HG03354 (cell line): ENCODE measurements around the gene PTPRU.
"Not testable (repeated sequence)": the region's sequence is repeated elsewhere in the genome, so short reads cannot be mapped to it uniquely, and the experiment has no call there.

Source experiments
- ATAC-seq: cut with Tn5 transposase; IDR thresholded peaks from one replicate; pipeline ENCODE4 v1.9.1; 2021; ENCODE audit warnings: mild to moderate bottlenecking; ENCODE audit not compliant: unreplicated experiment, poor library complexity, severe bottlenecking

The PTPRU gene

GRCh38 chr1:29309621-29310020, 73.3 kb downstream of the PTPRU start:
- ATAC-seq, result no peak

GRCh38 chr1:29310616-29311180, 74.4 kb downstream of the PTPRU start:
- ATAC-seq, result no peak

GRCh38 chr1:29311352-29312030, 75.2 kb downstream of the PTPRU start:
- no peak for ATAC-seq

GRCh38 chr1:29312469-29313461, 76.4 kb downstream of the PTPRU start:
- no peak for ATAC-seq

GRCh38 chr1:29314685-29315084, 78.4 kb downstream of the PTPRU start:
- not testable (repeated sequence) for ATAC-seq

- no peak for ATAC-seq
Observed at GRCh38 chr1:29315262-29315661, 78.9 kb downstream of the PTPRU start.

- ATAC-seq, result no peak
Observed at GRCh38 chr1:29315876-29316275, 79.6 kb downstream of the PTPRU start.

GRCh38 chr1:29317063-29317915, 81.0 kb downstream of the PTPRU start:
- no peak for ATAC-seq

GRCh38 chr1:29317916-29318530, 81.7 kb downstream of the PTPRU start:
- no peak for ATAC-seq

GRCh38 chr1:29318724-29319123, 82.4 kb downstream of the PTPRU start:
- no peak for ATAC-seq

- ATAC-seq, result no peak
Observed at GRCh38 chr1:29319300-29320110, 83.2 kb downstream of the PTPRU start.

GRCh38 chr1:29320156-29320940, 84.0 kb downstream of the PTPRU start:
- no peak for ATAC-seq

GRCh38 chr1:29321176-29321575, 84.9 kb downstream of the PTPRU start:
- no peak for ATAC-seq

GRCh38 chr1:29322147-29322694, 85.9 kb downstream of the PTPRU start:
- no peak for ATAC-seq

- ATAC-seq, result no peak
Observed at GRCh38 chr1:29322861-29323585, 86.7 kb downstream of the PTPRU start.

- ATAC-seq, result no peak
Observed at GRCh38 chr1:29323636-29324035, 87.3 kb downstream of the PTPRU start.

- no peak for ATAC-seq
Observed at GRCh38 chr1:29324202-29324601, 87.9 kb downstream of the PTPRU start.
